GM13977 (cell line): ENCODE results near the gene IPO9.

Experiments
- DNase-seq: peaks from one replicate; pipeline ENCODE4 v3.0.0; 2012; ENCODE audit warnings: low spot score
- CTCF ChIP-seq: IDR thresholded peaks from 2 replicates; pipeline ENCODE4 v1.5.1; 2012; ENCODE audit warnings: mild to moderate bottlenecking, control low read depth; ENCODE audit not compliant: insufficient read depth; ENCODE audit errors: extremely low read depth, missing control alignments
- in situ Hi-C: fragments of 300-500 bp; cut with MboI; formaldehyde crosslinking; loops from one replicate; pipeline ENCODE4 v1.12.0; 2022; ENCODE audit warnings: low sequenced_read_pairs, low pct_unique_long_range_greater_than_20kb, mixed read lengths, inconsistent platforms; ENCODE audit not compliant: unreplicated experiment

IPO9 gene

GRCh38 chr1:201894343-201895119 is 65.6 kb downstream of the IPO9 start:
- in situ Hi-C loops = loop anchor here (10.0 kb wide), 1 partner anchor 240 kb away; no protein-coding TSS in a partner anchor
- TF ChIP-seq CTCF = no peak
- DNase-seq = no peak

GRCh38 chr1:201895120-201895665 is 66.2 kb downstream of the IPO9 start:
- DNase-seq = no peak
- in situ Hi-C loops = loop anchor here (10.0 kb wide), 1 partner anchor 240 kb away; no protein-coding TSS in a partner anchor
- TF ChIP-seq CTCF = no peak

GRCh38 chr1:201895913-201896807 is 67.2 kb downstream of the IPO9 start:
- DNase-seq = peak; percentile 88
- peak; percentile 90 for TF ChIP-seq CTCF
- in situ Hi-C loops = loop anchor here (10.0 kb wide), 1 partner anchor 239 kb away; no protein-coding TSS in a partner anchor

GRCh38 chr1:201896951-201897391 is 68.0 kb downstream of the IPO9 start:
- in situ Hi-C loops = loop anchor here (10.0 kb wide), 1 partner anchor 238 kb away; no protein-coding TSS in a partner anchor
- DNase-seq = no peak
- TF ChIP-seq CTCF = no peak

GRCh38 chr1:201898240-201898894 is 69.4 kb downstream of the IPO9 start:
- in situ Hi-C loops = loop anchor here (10.0 kb wide), 1 partner anchor 236 kb away; no protein-coding TSS in a partner anchor
- no peak for DNase-seq
- no peak for TF ChIP-seq CTCF
